ENCODE results near the gene PTPN11. TPM values are rescaled to one million over a fixed set of nuclear protein-coding genes. Genes with fewer than 3 reads are reported as not detected.

The PTPN11 gene
- total and polyA plus RNA-seq, 10 of the 15 experiments (the other 5 are each of a cell fraction or from before 2014, with no cell fraction given), result 14.6 to 85.2 (median 58.6) TPM

DNA sequence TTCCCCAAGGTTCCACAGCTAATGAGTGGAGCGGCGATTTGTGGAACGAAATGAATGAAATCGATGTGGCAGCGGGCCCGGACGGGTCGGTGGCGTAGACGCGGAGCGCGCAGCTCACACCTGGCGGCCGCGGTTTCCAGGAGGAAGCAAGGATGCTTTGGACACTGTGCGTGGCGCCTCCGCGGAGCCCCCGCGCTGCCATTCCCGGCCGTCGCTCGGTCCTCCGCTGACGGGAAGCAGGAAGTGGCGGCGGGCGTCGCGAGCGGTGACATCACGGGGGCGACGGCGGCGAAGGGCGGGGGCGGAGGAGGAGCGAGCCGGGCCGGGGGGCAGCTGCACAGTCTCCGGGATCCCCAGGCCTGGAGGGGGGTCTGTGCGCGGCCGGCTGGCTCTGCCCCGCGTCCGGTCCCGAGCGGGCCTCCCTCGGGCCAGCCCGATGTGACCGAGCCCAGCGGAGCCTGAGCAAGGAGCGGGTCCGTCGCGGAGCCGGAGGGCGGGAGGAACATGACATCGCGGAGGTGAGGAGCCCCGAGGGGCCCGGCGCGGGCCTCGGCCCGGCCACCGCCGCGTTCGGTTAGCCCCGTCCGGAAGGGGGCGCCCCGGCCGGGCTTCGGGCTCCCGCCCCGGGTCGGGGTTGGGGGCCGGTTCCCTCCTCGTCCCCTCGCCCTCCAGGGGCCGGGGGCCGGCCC is at the start of gene PTPN11 (continued):
- no peak for TF ChIP-seq CBX3 (IDR thresholded peaks at IDR 0.05; ENCODE audit: borderline replicate concordance, low read depth)
- peak; percentile 75 for TF ChIP-seq LARP7 (IDR thresholded peaks at IDR 0.05)
- no peak for TF ChIP-seq SREBF1 (IDR thresholded peaks at IDR 0.05; ENCODE audit: low read length)
- TF ChIP-seq POLR2AphosphoS2 (IDR thresholded peaks at IDR 0.05; ENCODE audit: low read depth, low read length), result peak; percentile 97
- TF ChIP-seq YY1 (IDR thresholded peaks at IDR 0.05; ENCODE audit: low read depth, low read length), result peak; percentile 94
- peak; percentile 82 for TF ChIP-seq DPF2 (IDR thresholded peaks at IDR 0.05)
- 0 out of 2 replicates have a peak, but pooled peaks have one; percentile 62 for TF ChIP-seq SMARCA5 (IDR thresholded peaks at IDR 0.05)
- TF ChIP-seq HCFC1 (IDR thresholded peaks at IDR 0.05; ENCODE audit: low read length), result peak; percentile 82
- TF ChIP-seq, protein P1, sequence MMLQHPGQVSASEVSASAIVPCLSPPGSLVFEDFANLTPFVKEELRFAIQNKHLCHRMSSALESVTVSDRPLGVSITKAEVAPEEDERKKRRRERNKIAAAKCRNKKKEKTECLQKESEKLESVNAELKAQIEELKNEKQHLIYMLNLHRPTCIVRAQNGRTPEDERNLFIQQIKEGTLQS (IDR thresholded peaks at IDR 0.05; ENCODE audit: borderline replicate concordance, extremely low read depth, low read depth, low read length), result peak; percentile 93
- TF ChIP-seq CREM (IDR thresholded peaks at IDR 0.05; ENCODE audit: low read depth), result peak; percentile 99
- TF ChIP-seq ZNF217 (IDR thresholded peaks at IDR 0.05), result no peak; the same call in 1 of the 2 replicates
- peak; percentile 49 for TF ChIP-seq RELA (IDR thresholded peaks at IDR 0.05; ENCODE audit: borderline replicate concordance, partially characterized antibody)
- TF ChIP-seq, protein P2, sequence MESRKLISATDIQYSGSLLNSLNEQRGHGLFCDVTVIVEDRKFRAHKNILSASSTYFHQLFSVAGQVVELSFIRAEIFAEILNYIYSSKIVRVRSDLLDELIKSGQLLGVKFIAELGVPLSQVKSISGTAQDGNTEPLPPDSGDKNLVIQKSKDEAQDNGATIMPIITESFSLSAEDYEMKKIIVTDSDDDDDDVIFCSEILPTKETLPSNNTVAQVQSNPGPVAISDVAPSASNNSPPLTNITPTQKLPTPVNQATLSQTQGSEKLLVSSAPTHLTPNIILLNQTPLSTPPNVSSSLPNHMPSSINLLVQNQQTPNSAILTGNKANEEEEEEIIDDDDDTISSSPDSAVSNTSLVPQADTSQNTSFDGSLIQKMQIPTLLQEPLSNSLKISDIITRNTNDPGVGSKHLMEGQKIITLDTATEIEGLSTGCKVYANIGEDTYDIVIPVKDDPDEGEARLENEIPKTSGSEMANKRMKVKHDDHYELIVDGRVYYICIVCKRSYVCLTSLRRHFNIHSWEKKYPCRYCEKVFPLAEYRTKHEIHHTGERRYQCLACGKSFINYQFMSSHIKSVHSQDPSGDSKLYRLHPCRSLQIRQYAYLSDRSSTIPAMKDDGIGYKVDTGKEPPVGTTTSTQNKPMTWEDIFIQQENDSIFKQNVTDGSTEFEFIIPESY (IDR thresholded peaks at IDR 0.05), result no peak
- TF ChIP-seq EGR1 (IDR thresholded peaks at IDR 0.05; ENCODE audit: borderline replicate concordance in 1 of 2, low read depth in 2 of 2, low read length in 2 of 2), result peak in 1 of 2 experiments; percentile 90; a peak in 2 of 3 replicates
- TF ChIP-seq CBX5 (IDR thresholded peaks at IDR 0.05; ENCODE audit: low read depth), result no peak
- TF ChIP-seq, protein P3, sequence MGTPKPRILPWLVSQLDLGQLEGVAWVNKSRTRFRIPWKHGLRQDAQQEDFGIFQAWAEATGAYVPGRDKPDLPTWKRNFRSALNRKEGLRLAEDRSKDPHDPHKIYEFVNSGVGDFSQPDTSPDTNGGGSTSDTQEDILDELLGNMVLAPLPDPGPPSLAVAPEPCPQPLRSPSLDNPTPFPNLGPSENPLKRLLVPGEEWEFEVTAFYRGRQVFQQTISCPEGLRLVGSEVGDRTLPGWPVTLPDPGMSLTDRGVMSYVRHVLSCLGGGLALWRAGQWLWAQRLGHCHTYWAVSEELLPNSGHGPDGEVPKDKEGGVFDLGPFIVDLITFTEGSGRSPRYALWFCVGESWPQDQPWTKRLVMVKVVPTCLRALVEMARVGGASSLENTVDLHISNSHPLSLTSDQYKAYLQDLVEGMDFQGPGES (IDR thresholded peaks at IDR 0.05), result no peak
- TF ChIP-seq POLR2A (IDR thresholded peaks at IDR 0.05; ENCODE audit: low read depth, low read length), result peak; percentile 99
- TF ChIP-seq, protein P4, sequence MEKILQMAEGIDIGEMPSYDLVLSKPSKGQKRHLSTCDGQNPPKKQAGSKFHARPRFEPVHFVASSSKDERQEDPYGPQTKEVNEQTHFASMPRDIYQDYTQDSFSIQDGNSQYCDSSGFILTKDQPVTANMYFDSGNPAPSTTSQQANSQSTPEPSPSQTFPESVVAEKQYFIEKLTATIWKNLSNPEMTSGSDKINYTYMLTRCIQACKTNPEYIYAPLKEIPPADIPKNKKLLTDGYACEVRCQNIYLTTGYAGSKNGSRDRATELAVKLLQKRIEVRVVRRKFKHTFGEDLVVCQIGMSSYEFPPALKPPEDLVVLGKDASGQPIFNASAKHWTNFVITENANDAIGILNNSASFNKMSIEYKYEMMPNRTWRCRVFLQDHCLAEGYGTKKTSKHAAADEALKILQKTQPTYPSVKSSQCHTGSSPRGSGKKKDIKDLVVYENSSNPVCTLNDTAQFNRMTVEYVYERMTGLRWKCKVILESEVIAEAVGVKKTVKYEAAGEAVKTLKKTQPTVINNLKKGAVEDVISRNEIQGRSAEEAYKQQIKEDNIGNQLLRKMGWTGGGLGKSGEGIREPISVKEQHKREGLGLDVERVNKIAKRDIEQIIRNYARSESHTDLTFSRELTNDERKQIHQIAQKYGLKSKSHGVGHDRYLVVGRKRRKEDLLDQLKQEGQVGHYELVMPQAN (conservative IDR thresholded peaks at IDR 0.05), result peak; percentile 95
- peak; percentile 60; the same call in 1 of the 2 replicates for TF ChIP-seq ASH2L (IDR thresholded peaks at IDR 0.05; ENCODE audit: borderline replicate concordance, low read depth)
- no peak for TF ChIP-seq HDAC6 (IDR thresholded peaks at IDR 0.05; ENCODE audit: unreplicated experiment)
- TF ChIP-seq RAD51 (IDR thresholded peaks at IDR 0.05), result no peak
- TF ChIP-seq BHLHE40 (IDR thresholded peaks at IDR 0.05; ENCODE audit: borderline replicate concordance in 1 of 2, low read depth in 2 of 2, low read length in 1 of 2), result no peak; a peak in 1 of 4 replicates
- TF ChIP-seq, protein P5, sequence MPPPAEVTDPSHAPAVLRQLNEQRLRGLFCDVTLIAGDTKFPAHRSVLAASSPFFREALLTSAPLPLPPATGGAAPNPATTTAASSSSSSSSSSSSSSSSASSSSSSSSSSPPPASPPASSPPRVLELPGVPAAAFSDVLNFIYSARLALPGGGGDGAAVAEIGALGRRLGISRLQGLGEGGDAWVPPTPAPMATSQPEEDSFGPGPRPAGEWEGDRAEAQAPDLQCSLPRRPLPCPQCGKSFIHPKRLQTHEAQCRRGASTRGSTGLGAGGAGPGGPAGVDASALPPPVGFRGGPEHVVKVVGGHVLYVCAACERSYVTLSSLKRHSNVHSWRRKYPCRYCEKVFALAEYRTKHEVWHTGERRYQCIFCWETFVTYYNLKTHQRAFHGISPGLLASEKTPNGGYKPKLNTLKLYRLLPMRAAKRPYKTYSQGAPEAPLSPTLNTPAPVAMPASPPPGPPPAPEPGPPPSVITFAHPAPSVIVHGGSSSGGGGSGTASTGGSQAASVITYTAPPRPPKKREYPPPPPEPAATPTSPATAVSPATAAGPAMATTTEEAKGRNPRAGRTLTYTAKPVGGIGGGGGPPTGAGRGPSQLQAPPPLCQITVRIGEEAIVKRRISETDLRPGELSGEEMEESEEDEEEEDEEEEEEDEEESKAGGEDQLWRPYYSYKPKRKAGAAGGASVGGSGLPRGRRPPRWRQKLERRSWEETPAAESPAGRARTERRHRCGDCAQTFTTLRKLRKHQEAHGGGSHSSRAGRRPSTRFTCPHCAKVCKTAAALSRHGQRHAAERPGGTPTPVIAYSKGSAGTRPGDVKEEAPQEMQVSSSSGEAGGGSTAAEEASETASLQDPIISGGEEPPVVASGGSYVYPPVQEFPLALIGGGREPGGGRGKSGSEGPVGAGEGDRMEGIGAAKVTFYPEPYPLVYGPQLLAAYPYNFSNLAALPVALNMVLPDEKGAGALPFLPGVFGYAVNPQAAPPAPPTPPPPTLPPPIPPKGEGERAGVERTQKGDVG (CRISPR knock-in tag; IDR thresholded peaks at IDR 0.05), result no peak

Measured in GM12878 (cell line).